GM12891 (cell line): Measurements from ENCODE around the gene KRT73.

Source experiments
- PAX5 ChIP-seq: IDR thresholded peaks from 2 replicates; pipeline ENCODE4 v1.6.1; 2011; ENCODE audit warnings: low read length, moderate library complexity, mild to moderate bottlenecking; ENCODE audit not compliant: insufficient read depth, severe bottlenecking
- POLR2A ChIP-seq: IDR thresholded peaks from 2 replicates; pipeline ENCODE4 v1.6.1; 2011; ENCODE audit warnings: low read depth, low read length, control low read depth
- POLR2AphosphoS5 ChIP-seq: IDR thresholded peaks from 2 replicates; pipeline ENCODE4 v1.6.1; 2011; ENCODE audit warnings: low read depth, low read length, control low read depth
- POU2F2 ChIP-seq: IDR thresholded peaks from 2 replicates; pipeline ENCODE4 v1.6.1; 2011; ENCODE audit warnings: low read depth, mild to moderate bottlenecking, control low read depth, low read length, moderate library complexity
- SPI1 ChIP-seq: IDR thresholded peaks from 2 replicates; pipeline ENCODE4 v1.6.1; 2011; ENCODE audit warnings: low read depth, low read length, control low read depth
- TAF1 ChIP-seq: IDR thresholded peaks from 2 replicates; pipeline ENCODE4 v1.6.1; 2011; ENCODE audit warnings: low read depth, low read length, control low read depth

DNA sequence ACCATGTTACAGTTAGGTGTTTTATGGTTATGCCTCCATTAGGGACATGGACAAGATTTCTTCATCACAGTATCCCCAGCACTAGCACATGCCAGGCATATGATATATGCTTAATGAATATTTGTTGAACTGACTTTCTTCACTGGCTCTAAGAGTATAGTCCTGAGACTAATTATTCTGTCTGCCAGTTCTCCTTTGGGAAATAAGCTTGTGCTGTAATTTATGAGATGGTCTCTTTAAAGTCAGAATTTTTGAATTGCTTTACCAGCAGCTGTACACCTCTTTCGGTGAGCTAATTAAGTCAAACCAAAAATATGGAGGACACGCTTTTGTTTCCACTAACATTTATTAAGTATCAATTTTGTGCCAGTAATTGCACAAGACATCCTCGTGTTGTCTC, 12.3 kb downstream of the KRT73 start:
- TF ChIP-seq POLR2A (no peak), POLR2AphosphoS5 (no peak), TAF1 (no peak), POU2F2 (no peak), SPI1 (no peak), PAX5 (no peak)
